Measurements from ENCODE around the gene AP1G2. TPM values are rescaled to one million over a fixed set of nuclear protein-coding genes. Genes with fewer than 3 reads are reported as not detected.

Gene AP1G2
- total RNA-seq, 1 donor from 2014 or later: 56.2 TPM

- no peaks in the 10 kb centered on the region for H3K27me3 ChIP-seq
- H3K36me3 ChIP-seq: no peaks in the 10 kb centered on the region
- no peak overlapping the region for H3K4me3 ChIP-seq
- TF ChIP-seq CTCF (IDR thresholded peaks at IDR 0.05): no peak
- no peaks in the 10 kb centered on the region for H3K4me1 ChIP-seq
- no peak for DNase-seq (ENCODE audit: low spot score in 2 of 2)
- no peak overlapping the region for H3K27ac ChIP-seq
- no peaks in the 10 kb centered on the region for H3K9me3 ChIP-seq
- intact Hi-C loops (cut with DNase I): no loop called here
Measured at GRCh38 chr14:23545740-23546365, 21.7 kb downstream of the AP1G2 start.

- Histone ChIP-seq H3K4me1 (no peaks in the 10 kb centered on the region), H3K36me3 (no peaks in the 10 kb centered on the region), H3K4me3 (no peak overlapping the region), H3K27me3 (no peaks in the 10 kb centered on the region), H3K27ac (no peak overlapping the region), H3K9me3 (no peaks in the 10 kb centered on the region)
- intact Hi-C loops (cut with DNase I): no loop called here
- DNase-seq (ENCODE audit: low spot score in 2 of 2): no peak
- TF ChIP-seq CTCF (IDR thresholded peaks at IDR 0.05): no peak
Measured at GRCh38 chr14:23544511-23545447, 22.8 kb downstream of the AP1G2 start.

- no peak for DNase-seq (ENCODE audit: low spot score in 2 of 2)
- no peak overlapping the region for H3K27ac ChIP-seq
- H3K9me3 ChIP-seq: no peaks in the 10 kb centered on the region
- H3K4me1 ChIP-seq: no peaks in the 10 kb centered on the region
- H3K4me3 ChIP-seq: no peak overlapping the region
- TF ChIP-seq CTCF (IDR thresholded peaks at IDR 0.05): no peak
- intact Hi-C loops (cut with DNase I): no loop called here
- H3K27me3 ChIP-seq: no peaks in the 10 kb centered on the region
- H3K36me3 ChIP-seq: no peaks in the 10 kb centered on the region
Measured at GRCh38 chr14:23543403-23543802, 24.2 kb downstream of the AP1G2 start.

- Histone ChIP-seq H3K27ac (no peak overlapping the region), H3K9me3 (no peaks in the 10 kb centered on the region), H3K4me3 (no peak overlapping the region), H3K27me3 (no peaks in the 10 kb centered on the region), H3K36me3 (no peaks in the 10 kb centered on the region), H3K4me1 (no peaks in the 10 kb centered on the region)
- no peak for TF ChIP-seq CTCF (IDR thresholded peaks at IDR 0.05)
- no peak for DNase-seq (ENCODE audit: low spot score in 2 of 2)
- intact Hi-C loops (cut with DNase I): no loop called here
Measured at GRCh38 chr14:23542261-23542660, 25.3 kb downstream of the AP1G2 start.

GRCh38 chr14:23540141-23540469, 27.5 kb downstream of the AP1G2 start:
- no peaks in the 10 kb centered on the region for H3K4me1 ChIP-seq
- no peak for DNase-seq (ENCODE audit: low spot score in 2 of 2)
- no peak overlapping the region for H3K27ac ChIP-seq
- intact Hi-C loops (cut with DNase I): no loop called here
- H3K27me3 ChIP-seq: no peaks in the 10 kb centered on the region
- no peaks in the 10 kb centered on the region for H3K9me3 ChIP-seq
- H3K36me3 ChIP-seq: no peaks in the 10 kb centered on the region
- no peak overlapping the region for H3K4me3 ChIP-seq
- no peak for TF ChIP-seq CTCF (IDR thresholded peaks at IDR 0.05)

All from ascending aorta (tissue), 2 donors.